ENCODE data around the gene AGAP1. TPM values are rescaled to one million over a fixed set of nuclear protein-coding genes. Genes with fewer than 3 reads are reported as not detected.
A peak's percentile ranks its signal among the peaks of the same experiment; 100 is the strongest.

Gene AGAP1
- polyA plus RNA-seq, 2 of the 4 experiments (the other 2 are of a cell fraction) = 20.2 to 21.9 TPM

GRCh38 chr2:236178890-236179235 is 685.0 kb downstream of the AGAP1 start:
- Histone ChIP-seq H3K9me3 (no peaks in the 10 kb centered on the region), H3K27ac (peak overlapping the region; percentile 82 to 86), H3K4me1 (peaks cover 7% of the 10 kb centered on the region; the same call in 1 of the 3 replicates), H3K4me2 (peak overlapping the region; percentile 90), H3K4me3 (peak overlapping the region; percentile 70)
- WGBS (ENCODE audit: missing lambda C conversion rate) = 2% methylated on average over 11 of the region's 15 CpGs
- DNase-seq (ENCODE audit: low read depth in 1 of 2, low spot score in 1 of 2) = no peak
- FAIRE-seq = no peak
- POLR2A ChIA-PET = interaction anchor here (0.6 to 1.9 kb wide), 7 partner anchors 10 to 413 kb away, joined by 3 to 10 read pairs (median 4); partner anchors contain the start of genes ACKR3 and GBX2
- ATAC-seq = no peak
- CTCF ChIA-PET = interaction anchor here (0.7 to 11.9 kb wide), 18 partner anchors 10 to 570 kb away, joined by 3 to 222 read pairs (median 5); no protein-coding TSS in a partner anchor
- TF ChIP-seq JUN (IDR thresholded peaks at IDR 0.05) (no peak), ZNF302 (CRISPR knock-in tag; IDR thresholded peaks at IDR 0.05) (no peak), MAX (IDR thresholded peaks at IDR 0.05) (peak; percentile 24; the same call in 1 of the 2 replicates), JUNB (IDR thresholded peaks at IDR 0.05) (no peak), FOXS1 (CRISPR knock-in tag; IDR thresholded peaks at IDR 0.05) (no peak), SMC3 (IDR thresholded peaks at IDR 0.05) (no peak), MAFK (IDR thresholded peaks at IDR 0.05; ENCODE audit: partially characterized antibody) (no peak), NR3C1 (IDR thresholded peaks at IDR 0.05) (no peak)

- peak; percentile 8 to 17; a peak in 4 of 6 replicates for ATAC-seq
- peaks cover 7% of the 10 kb centered on the region; the same call in 1 of the 3 replicates for H3K4me1 ChIP-seq
- DNase-seq (ENCODE audit: low read depth in 1 of 2, low spot score in 1 of 2) = peak; percentile 36 to 37
- TF ChIP-seq EP300 (IDR thresholded peaks at IDR 0.05) = no peak
- TF ChIP-seq KDM5A (IDR thresholded peaks at IDR 0.05) = no peak
- no peak for TF ChIP-seq MAFK (IDR thresholded peaks at IDR 0.05; ENCODE audit: partially characterized antibody)
- TF ChIP-seq RFX5 (IDR thresholded peaks at IDR 0.05) = no peak
- TF ChIP-seq RNF2 (IDR thresholded peaks at IDR 0.05; ENCODE audit: borderline replicate concordance, low read depth) = no peak
- no peak for TF ChIP-seq ZC3H11A (IDR thresholded peaks at IDR 0.05)
- TF ChIP-seq TP53 (CRISPR knock-in tag; IDR thresholded peaks at IDR 0.05) = no peak
- no peak for TF ChIP-seq FOXS1 (CRISPR knock-in tag; IDR thresholded peaks at IDR 0.05)
- no peak for TF ChIP-seq RAD21 (conservative IDR thresholded peaks at IDR 0.05 in 1 of 2, IDR thresholded peaks at IDR 0.05 in 1 of 2)
- no peak for TF ChIP-seq PHF8 (IDR thresholded peaks at IDR 0.05; ENCODE audit: borderline replicate concordance, low read depth)
- no peak for TF ChIP-seq HOXA7 (CRISPR knock-in tag; IDR thresholded peaks at IDR 0.05)
- 14% methylated on average over 28 of the region's 59 CpGs for WGBS (ENCODE audit: missing lambda C conversion rate)
- peak overlapping the region; percentile 90 for H3K4me2 ChIP-seq
- ChIA-PET CTCF (interaction anchor here (0.6 to 11.9 kb wide), 13 partner anchors 10 to 929 kb away, joined by 4 to 222 read pairs (median 9); no protein-coding TSS in a partner anchor), POLR2A (interaction anchor here (0.6 kb wide), 1 partner anchor 390 kb away, joined by 5 read pairs; the partner anchor contains the start of gene ACKR3)
- H3K4me3 ChIP-seq = peak overlapping the region; percentile 70
- H3K27ac ChIP-seq = peak overlapping the region; percentile 82 to 86
- no peaks in the 10 kb centered on the region for H3K9me3 ChIP-seq
- no peak for FAIRE-seq
These were observed 685.6 kb downstream of the AGAP1 start for GRCh38 chr2:236179236-236180075.

GRCh38 chr2:236180076-236180816 is 686.4 kb downstream of the AGAP1 start:
- Histone ChIP-seq H3K9me3 (no peaks in the 10 kb centered on the region), H3K27ac (peak overlapping the region; percentile 82 to 86; a peak in 4 of 6 replicates), H3K4me1 (peaks cover 4% of the 10 kb centered on the region; the same call in 1 of the 3 replicates), H3K4me3 (peak overlapping the region; percentile 70), H3K4me2 (peak overlapping the region; percentile 90)
- no peak for DNase-seq (ENCODE audit: low read depth in 1 of 2, low spot score in 1 of 2)
- no peak for FAIRE-seq
- TF ChIP-seq HDAC2 (IDR thresholded peaks at IDR 0.05) = 0 out of 2 replicates have a peak, but pooled peaks have one; percentile 14
- TF ChIP-seq RARB (CRISPR knock-in tag; IDR thresholded peaks at IDR 0.05) = no peak
- WGBS (ENCODE audit: missing lambda C conversion rate) = 11% methylated on average over 12 of the region's 12 CpGs
- ChIA-PET CTCF (interaction anchor here (0.6 to 11.9 kb wide), 50 partner anchors 9 to 928 kb away, joined by 3 to 222 read pairs (median 4); partner anchors contain the start of genes COPS8 and GBX2), POLR2A (interaction anchor here (1.0 kb wide), 1 partner anchor 401 kb away, joined by 3 read pairs; no protein-coding TSS in a partner anchor)
- no peak for ATAC-seq

Data from A549 (cell line).